ENCODE results near the gene GRIFIN. TPM values are rescaled to one million over a fixed set of nuclear protein-coding genes. Genes with fewer than 3 reads are reported as not detected.

GRIFIN gene
- polyA plus RNA-seq, 1 of the 3 experiments (the other 2 are of a cell fraction), result not detected

DNA sequence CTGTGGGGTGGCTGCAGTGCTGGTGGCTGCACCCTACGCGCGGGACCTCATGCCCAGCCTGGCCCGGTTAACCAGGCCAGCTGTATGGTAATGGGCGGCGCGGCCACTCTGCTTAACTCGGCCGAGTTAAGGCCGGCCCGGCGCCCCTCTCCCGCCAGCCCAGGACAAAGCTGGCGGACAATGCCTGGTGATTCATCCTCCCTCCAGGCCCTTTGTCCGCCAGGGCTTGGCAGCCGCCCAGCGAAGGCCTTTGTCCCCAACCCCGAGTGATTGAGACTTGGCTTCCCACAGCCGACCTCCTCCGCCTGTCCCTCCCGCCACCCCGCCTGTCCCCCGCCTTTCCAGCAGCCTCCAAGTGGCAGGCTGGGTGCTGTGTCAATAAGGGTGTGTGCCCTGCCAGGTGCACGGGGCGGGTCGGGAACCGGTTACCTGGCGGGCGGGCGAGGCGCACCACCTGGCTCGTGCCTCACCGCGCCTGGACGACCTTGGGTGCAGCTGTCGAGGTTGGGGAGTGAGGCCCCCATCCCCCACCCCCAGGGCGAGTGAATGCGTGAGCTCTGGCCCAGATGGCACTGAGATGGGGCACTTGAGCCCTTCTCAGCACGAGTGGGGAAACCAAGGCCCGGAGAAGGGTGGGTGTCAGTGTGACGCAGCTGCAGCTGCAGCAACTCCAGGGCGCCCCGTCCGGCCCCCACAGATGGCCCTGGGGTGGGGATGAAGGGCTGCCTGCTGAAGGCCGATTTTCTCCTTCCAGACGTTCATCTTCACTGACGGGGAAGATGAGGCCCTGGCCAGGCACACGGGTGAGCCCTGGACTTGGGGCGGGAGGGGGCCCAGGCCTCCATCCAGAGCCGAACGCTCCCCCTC is 48.0 kb upstream of the GRIFIN start:
- H3K9me3 ChIP-seq, result no peaks in the 10 kb centered on the region
- H3K9me2 ChIP-seq, result no peaks in the 10 kb centered on the region
- peak; percentile 91 for DNase-seq
- peaks cover 48% of the 10 kb centered on the region for H3F3A ChIP-seq (replicated peaks; ENCODE audit: insufficient read depth)
- peaks cover 48% of the 10 kb centered on the region for H3K79me2 ChIP-seq (ENCODE audit: insufficient read depth)
- peak overlapping the region; percentile 90 for H3K4me2 ChIP-seq
- H3K4me1 ChIP-seq (ENCODE audit: control insufficient read depth in 1 of 2, insufficient read depth in 2 of 2, low read depth in 1 of 2, low read length in 1 of 2), result peaks cover 54 to 61% of the 10 kb centered on the region in 2 experiments; a peak in 3 of 4 replicates
- CTCF ChIA-PET, result interaction anchor here (0.5 to 1.9 kb wide), 6 partner anchors 28 to 775 kb away, joined by 3 to 5 read pairs (median 4); no protein-coding TSS in a partner anchor
- no peak overlapping the region for H2AFZ ChIP-seq (ENCODE audit: low read depth)
- no peak overlapping the region; a peak in 1 of 4 replicates for H3K4me3 ChIP-seq (ENCODE audit: low read depth in 2 of 2, low read length in 1 of 2)
- H3K27ac ChIP-seq (ENCODE audit: low read depth in 2 of 2, low read length in 1 of 2), result peak overlapping the region; percentile 48 to 56
- peaks cover 10% of the 10 kb centered on the region; the same call in 1 of the 2 replicates for H4K20me1 ChIP-seq (ENCODE audit: insufficient read depth)
- POLR2A ChIA-PET, result interaction anchor here (1.2 kb wide), 1 partner anchor 28 kb away, joined by 3 read pairs; no protein-coding TSS in a partner anchor
- peaks cover 6 to 7% of the 10 kb centered on the region in 2 experiments for H3K36me3 ChIP-seq (replicated peaks in 1 of 2; ENCODE audit: control insufficient read depth in 1 of 2, insufficient read depth in 2 of 2, low read length in 1 of 2)
- peak overlapping the region; percentile 51; the same call in 1 of the 2 replicates for H3K9ac ChIP-seq
- no peaks in the 10 kb centered on the region for H3K27me3 ChIP-seq (ENCODE audit: insufficient read depth)
- 69% methylated on average over 30 of the region's 51 CpGs for WGBS (ENCODE audit: low lambda C conversion rate)
- TF ChIP-seq TCF12 (IDR thresholded peaks at IDR 0.05) (peak; percentile 51), FOSL2 (IDR thresholded peaks at IDR 0.05; ENCODE audit: borderline replicate concordance, low read depth) (peak; percentile 88; the same call in 1 of the 2 replicates), RXRA (IDR thresholded peaks at IDR 0.05; ENCODE audit: borderline replicate concordance, low read depth) (no peak; the same call in 1 of the 2 replicates), EP300 (IDR thresholded peaks at IDR 0.05; ENCODE audit: borderline replicate concordance in 1 of 2, low read depth in 1 of 2, low read length in 1 of 2) (peak; percentile 40 to 49; a peak in 1 of 4 replicates), SMC3 (IDR thresholded peaks at IDR 0.05; ENCODE audit: low read depth, low read length) (no peak; the same call in 1 of the 2 replicates), NFIC (IDR thresholded peaks at IDR 0.05; ENCODE audit: borderline replicate concordance) (peak; percentile 90), MEF2A (IDR thresholded peaks at IDR 0.05; ENCODE audit: borderline replicate concordance, low read depth) (no peak), RAD21 (IDR thresholded peaks at IDR 0.05; ENCODE audit: low read length) (peak; percentile 10; the same call in 1 of the 2 replicates), POLR2AphosphoS5 (IDR thresholded peaks at IDR 0.05; ENCODE audit: low read depth, low read length) (no peak), RFX5 (IDR thresholded peaks at IDR 0.05; ENCODE audit: low read length) (no peak), GATA2 (CRISPR knock-in tag; IDR thresholded peaks at IDR 0.05) (no peak), CHD2 (IDR thresholded peaks at IDR 0.05; ENCODE audit: low read length, partially characterized antibody) (peak; percentile 22), GABPA (IDR thresholded peaks at IDR 0.05; ENCODE audit: low read depth) (no peak), TAF1 (IDR thresholded peaks at IDR 0.05; ENCODE audit: borderline replicate concordance, low read depth, low read length) (no peak), SIN3A (IDR thresholded peaks at IDR 0.05; ENCODE audit: borderline replicate concordance, low read depth, low read length) (no peak), RCOR1 (IDR thresholded peaks at IDR 0.05; ENCODE audit: low read length) (0 out of 2 replicates have a peak, but pooled peaks have one; percentile 15), NRF1 (IDR thresholded peaks at IDR 0.05; ENCODE audit: low read depth, low read length) (no peak), JUND (IDR thresholded peaks at IDR 0.05) (peak; percentile 66; the same call in 1 of the 2 replicates), MXI1 (IDR thresholded peaks at IDR 0.05; ENCODE audit: low read depth, low read length) (no peak), EZH2phosphoT487 (IDR thresholded peaks at IDR 0.05; ENCODE audit: borderline replicate concordance, low read depth) (no peak)
- TF ChIP-seq, protein P1, sequence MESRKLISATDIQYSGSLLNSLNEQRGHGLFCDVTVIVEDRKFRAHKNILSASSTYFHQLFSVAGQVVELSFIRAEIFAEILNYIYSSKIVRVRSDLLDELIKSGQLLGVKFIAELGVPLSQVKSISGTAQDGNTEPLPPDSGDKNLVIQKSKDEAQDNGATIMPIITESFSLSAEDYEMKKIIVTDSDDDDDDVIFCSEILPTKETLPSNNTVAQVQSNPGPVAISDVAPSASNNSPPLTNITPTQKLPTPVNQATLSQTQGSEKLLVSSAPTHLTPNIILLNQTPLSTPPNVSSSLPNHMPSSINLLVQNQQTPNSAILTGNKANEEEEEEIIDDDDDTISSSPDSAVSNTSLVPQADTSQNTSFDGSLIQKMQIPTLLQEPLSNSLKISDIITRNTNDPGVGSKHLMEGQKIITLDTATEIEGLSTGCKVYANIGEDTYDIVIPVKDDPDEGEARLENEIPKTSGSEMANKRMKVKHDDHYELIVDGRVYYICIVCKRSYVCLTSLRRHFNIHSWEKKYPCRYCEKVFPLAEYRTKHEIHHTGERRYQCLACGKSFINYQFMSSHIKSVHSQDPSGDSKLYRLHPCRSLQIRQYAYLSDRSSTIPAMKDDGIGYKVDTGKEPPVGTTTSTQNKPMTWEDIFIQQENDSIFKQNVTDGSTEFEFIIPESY (IDR thresholded peaks at IDR 0.05; ENCODE audit: borderline replicate concordance, low read depth), result no peak; the same call in 1 of the 2 replicates
- TF ChIP-seq, protein P2, sequence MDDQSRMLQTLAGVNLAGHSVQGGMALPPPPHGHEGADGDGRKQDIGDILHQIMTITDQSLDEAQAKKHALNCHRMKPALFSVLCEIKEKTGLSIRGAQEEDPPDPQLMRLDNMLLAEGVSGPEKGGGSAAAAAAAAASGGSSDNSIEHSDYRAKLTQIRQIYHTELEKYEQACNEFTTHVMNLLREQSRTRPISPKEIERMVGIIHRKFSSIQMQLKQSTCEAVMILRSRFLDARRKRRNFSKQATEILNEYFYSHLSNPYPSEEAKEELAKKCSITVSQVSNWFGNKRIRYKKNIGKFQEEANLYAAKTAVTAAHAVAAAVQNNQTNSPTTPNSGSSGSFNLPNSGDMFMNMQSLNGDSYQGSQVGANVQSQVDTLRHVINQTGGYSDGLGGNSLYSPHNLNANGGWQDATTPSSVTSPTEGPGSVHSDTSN (IDR thresholded peaks at IDR 0.05), result no peak; the same call in 1 of the 2 replicates
- TF ChIP-seq, protein P3, sequence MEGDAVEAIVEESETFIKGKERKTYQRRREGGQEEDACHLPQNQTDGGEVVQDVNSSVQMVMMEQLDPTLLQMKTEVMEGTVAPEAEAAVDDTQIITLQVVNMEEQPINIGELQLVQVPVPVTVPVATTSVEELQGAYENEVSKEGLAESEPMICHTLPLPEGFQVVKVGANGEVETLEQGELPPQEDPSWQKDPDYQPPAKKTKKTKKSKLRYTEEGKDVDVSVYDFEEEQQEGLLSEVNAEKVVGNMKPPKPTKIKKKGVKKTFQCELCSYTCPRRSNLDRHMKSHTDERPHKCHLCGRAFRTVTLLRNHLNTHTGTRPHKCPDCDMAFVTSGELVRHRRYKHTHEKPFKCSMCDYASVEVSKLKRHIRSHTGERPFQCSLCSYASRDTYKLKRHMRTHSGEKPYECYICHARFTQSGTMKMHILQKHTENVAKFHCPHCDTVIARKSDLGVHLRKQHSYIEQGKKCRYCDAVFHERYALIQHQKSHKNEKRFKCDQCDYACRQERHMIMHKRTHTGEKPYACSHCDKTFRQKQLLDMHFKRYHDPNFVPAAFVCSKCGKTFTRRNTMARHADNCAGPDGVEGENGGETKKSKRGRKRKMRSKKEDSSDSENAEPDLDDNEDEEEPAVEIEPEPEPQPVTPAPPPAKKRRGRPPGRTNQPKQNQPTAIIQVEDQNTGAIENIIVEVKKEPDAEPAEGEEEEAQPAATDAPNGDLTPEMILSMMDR (IDR thresholded peaks at IDR 0.05), result no peak
- TF ChIP-seq, protein P4, sequence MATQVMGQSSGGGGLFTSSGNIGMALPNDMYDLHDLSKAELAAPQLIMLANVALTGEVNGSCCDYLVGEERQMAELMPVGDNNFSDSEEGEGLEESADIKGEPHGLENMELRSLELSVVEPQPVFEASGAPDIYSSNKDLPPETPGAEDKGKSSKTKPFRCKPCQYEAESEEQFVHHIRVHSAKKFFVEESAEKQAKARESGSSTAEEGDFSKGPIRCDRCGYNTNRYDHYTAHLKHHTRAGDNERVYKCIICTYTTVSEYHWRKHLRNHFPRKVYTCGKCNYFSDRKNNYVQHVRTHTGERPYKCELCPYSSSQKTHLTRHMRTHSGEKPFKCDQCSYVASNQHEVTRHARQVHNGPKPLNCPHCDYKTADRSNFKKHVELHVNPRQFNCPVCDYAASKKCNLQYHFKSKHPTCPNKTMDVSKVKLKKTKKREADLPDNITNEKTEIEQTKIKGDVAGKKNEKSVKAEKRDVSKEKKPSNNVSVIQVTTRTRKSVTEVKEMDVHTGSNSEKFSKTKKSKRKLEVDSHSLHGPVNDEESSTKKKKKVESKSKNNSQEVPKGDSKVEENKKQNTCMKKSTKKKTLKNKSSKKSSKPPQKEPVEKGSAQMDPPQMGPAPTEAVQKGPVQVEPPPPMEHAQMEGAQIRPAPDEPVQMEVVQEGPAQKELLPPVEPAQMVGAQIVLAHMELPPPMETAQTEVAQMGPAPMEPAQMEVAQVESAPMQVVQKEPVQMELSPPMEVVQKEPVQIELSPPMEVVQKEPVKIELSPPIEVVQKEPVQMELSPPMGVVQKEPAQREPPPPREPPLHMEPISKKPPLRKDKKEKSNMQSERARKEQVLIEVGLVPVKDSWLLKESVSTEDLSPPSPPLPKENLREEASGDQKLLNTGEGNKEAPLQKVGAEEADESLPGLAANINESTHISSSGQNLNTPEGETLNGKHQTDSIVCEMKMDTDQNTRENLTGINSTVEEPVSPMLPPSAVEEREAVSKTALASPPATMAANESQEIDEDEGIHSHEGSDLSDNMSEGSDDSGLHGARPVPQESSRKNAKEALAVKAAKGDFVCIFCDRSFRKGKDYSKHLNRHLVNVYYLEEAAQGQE (IDR thresholded peaks at IDR 0.05; ENCODE audit: low read depth, low read length), result no peak

Measured in SK-N-SH (cell line).